AG04450 (cell line): ENCODE data around the gene SLC19A1. TPM values are rescaled to one million over a fixed set of nuclear protein-coding genes. Genes with fewer than 3 reads are reported as not detected.

Experiments used
- CTCF ChIA-PET: fragments of 300-600, 350-600 bp; formaldehyde crosslinking; extraction: SDS; loops from one replicate; lab custom pipeline; 2022; ENCODE audit warnings: antibody characterized with exemption, inconsistent platforms; lab: Charles Lee
- POLR2A ChIA-PET: fragments of 350-600 bp; formaldehyde crosslinking; extraction: SDS; loops from one replicate; lab custom pipeline; 2021; ENCODE audit warnings: antibody characterized with exemption, inconsistent platforms; lab: Yijun Ruan, JAX
- DNase-seq: peaks from one replicate; pipeline ENCODE4 v3.0.0-alpha.2; 2011; ENCODE audit warnings: low read depth, low spot score
- H3K27ac ChIP-seq: one replicate; pipeline ENCODE4 v1.5.1; 2012; ENCODE audit warnings: low read depth, low read length, control low read depth
- H3K27me3 ChIP-seq: one replicate; pipeline ENCODE4 v1.6.0; 2012; ENCODE audit warnings: low read length; ENCODE audit not compliant: control insufficient read depth, insufficient read depth
- H3K4me3 ChIP-seq: 2 replicates; pipeline ENCODE4 v1.5.1; 2011; ENCODE audit warnings: mild to moderate bottlenecking, low read depth, low read length, control low read depth
- H3K9me3 ChIP-seq: 2 replicates; pipeline ENCODE4 v1.5.1; 2012; ENCODE audit warnings: low read length; ENCODE audit not compliant: control insufficient read depth, insufficient read depth
- polyA plus RNA-seq: library from polyadenylated mRNA; depleted of rRNA; stranded (reverse); fragments of >200 nt; gene quantifications from 2 replicates; pipeline ENCODE4 v1.2.3, GENCODE V29; 2011
- TF ChIP-seq, protein P1 (sequence below): IDR thresholded peaks from 2 replicates; pipeline ENCODE4 v1.5.1; 2011; ENCODE audit warnings: low read depth, low read length, control low read depth, inconsistent platforms

SLC19A1 gene
- polyA plus RNA-seq, 1 experiment = 4.4 TPM

DNA sequence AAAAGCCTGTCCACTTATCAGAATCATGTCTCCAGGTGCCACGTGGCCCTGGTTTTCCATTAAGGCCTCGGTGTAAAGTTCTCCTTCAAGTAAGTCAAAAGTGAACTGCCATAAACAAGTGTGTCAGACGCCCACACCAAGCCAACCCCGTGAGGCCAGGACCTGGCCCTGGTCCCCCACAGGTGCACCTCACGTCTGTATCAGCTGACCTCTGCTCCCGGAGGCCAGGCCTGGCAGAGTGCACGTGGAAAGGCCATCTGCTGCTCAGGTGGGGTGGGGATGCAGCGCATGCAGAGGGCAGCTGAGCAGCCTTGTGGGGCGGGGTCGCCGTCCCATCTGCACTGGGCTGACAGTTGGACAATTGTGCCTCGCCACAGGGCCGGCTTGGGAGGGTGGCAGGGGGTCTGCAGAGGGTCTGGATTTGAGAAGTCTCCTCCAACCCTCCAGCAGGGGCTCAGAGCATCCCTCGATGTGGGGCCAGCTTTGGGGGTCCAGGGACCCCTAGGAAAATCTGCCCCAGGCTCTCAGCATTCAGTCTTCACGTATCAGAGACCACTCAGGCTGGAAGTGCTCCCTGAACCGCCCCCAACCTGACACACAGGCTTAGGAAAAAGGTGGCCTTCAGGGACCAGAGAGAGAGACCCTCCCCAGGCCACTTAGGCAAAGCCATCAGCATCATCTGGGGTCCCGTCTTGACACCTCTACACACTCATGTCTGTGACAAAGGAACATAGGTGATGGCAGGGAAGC lies 3.0 kb downstream of the SLC19A1 start:
- CTCF ChIA-PET = no interaction called here
- POLR2A ChIA-PET = no interaction called here
- TF ChIP-seq, protein P1, sequence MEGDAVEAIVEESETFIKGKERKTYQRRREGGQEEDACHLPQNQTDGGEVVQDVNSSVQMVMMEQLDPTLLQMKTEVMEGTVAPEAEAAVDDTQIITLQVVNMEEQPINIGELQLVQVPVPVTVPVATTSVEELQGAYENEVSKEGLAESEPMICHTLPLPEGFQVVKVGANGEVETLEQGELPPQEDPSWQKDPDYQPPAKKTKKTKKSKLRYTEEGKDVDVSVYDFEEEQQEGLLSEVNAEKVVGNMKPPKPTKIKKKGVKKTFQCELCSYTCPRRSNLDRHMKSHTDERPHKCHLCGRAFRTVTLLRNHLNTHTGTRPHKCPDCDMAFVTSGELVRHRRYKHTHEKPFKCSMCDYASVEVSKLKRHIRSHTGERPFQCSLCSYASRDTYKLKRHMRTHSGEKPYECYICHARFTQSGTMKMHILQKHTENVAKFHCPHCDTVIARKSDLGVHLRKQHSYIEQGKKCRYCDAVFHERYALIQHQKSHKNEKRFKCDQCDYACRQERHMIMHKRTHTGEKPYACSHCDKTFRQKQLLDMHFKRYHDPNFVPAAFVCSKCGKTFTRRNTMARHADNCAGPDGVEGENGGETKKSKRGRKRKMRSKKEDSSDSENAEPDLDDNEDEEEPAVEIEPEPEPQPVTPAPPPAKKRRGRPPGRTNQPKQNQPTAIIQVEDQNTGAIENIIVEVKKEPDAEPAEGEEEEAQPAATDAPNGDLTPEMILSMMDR = no peak

DNA sequence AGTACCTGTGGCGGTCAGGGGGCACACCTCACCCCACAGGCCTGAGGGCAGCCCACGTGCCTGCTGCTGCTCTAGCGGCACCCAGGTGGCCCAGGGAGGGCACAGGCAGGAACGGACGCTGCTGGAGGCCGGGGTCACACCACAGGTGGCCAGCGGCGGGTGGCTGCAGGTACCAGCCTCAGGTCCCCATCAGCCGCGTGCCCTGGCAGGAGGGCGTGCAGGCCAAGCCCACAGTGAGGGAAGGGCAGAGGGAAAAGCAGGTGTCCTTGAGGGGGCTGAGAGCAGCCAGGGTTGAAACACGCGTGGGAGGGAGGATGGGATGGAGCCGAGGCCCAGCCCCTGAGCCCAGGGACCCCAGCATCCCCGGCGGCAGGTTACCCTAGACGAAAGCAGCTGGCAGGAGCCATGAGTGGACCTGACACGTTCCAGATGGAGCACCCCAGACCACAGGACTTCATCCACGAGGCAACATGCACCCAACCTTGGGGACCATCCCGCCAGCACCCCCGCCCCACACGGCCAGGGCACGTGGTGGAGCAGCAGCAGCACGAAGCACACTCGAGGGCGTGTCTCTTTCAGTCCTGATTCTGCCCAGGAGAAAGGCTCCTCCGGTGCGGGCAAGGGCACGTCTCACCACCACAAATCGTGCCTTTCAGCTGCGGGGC lies 3.7 kb downstream of the SLC19A1 start:
- Histone ChIP-seq H3K9me3 (no peaks in the 10 kb centered on the region; the same call in 1 of the 2 replicates), H3K27me3 (no peaks in the 10 kb centered on the region), H3K4me3 (no peak overlapping the region), H3K27ac (no peak overlapping the region)
- TF ChIP-seq, protein P1 = no peak
- ChIA-PET CTCF (no interaction called here), POLR2A (no interaction called here)
- no peak for DNase-seq

More for the DNA sequence above, 3.0 kb downstream of the SLC19A1 start:
- no peaks in the 10 kb centered on the region; the same call in 1 of the 2 replicates for H3K9me3 ChIP-seq
- no peak overlapping the region for H3K4me3 ChIP-seq
- DNase-seq = no peak
- H3K27me3 ChIP-seq = peaks cover 2% of the 10 kb centered on the region
- H3K27ac ChIP-seq = no peak overlapping the region

DNA sequence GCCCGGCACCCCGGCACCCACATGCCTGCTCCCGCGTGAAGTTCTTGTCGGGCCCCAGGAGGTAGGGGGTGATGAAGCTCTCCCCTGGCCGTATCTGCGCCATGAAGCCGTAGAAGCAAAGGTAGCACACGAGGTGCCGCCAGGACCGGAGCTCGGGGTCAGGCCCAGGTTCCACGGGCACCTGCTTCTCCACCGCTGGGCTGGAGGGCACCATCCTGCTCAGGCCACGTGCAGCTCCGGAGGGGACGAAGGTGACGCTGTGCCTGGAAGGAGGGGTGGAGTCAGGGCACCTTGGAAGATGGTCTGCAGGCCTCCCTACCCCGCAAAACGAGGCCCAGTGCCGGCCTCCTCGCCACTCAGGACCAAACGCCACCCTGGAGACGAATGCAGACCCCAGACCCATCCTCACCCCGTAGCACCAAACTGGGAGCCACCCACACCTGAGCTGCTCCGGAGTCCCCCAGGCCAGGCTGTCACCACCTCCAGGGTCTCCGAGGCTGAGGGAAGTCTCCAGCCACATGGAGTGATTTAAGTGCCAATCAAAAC lies 4.4 kb downstream of the SLC19A1 start:
- no peak overlapping the region for H3K4me3 ChIP-seq
- no peak overlapping the region for H3K27ac ChIP-seq
- no peaks in the 10 kb centered on the region; the same call in 1 of the 2 replicates for H3K9me3 ChIP-seq
- ChIA-PET POLR2A (no interaction called here), CTCF (interaction anchor here (0.6 kb wide), 1 partner anchor 18 kb away, joined by 3 read pairs; no protein-coding TSS in a partner anchor)
- TF ChIP-seq, protein P1 = no peak
- DNase-seq = no peak
- no peaks in the 10 kb centered on the region for H3K27me3 ChIP-seq

DNA sequence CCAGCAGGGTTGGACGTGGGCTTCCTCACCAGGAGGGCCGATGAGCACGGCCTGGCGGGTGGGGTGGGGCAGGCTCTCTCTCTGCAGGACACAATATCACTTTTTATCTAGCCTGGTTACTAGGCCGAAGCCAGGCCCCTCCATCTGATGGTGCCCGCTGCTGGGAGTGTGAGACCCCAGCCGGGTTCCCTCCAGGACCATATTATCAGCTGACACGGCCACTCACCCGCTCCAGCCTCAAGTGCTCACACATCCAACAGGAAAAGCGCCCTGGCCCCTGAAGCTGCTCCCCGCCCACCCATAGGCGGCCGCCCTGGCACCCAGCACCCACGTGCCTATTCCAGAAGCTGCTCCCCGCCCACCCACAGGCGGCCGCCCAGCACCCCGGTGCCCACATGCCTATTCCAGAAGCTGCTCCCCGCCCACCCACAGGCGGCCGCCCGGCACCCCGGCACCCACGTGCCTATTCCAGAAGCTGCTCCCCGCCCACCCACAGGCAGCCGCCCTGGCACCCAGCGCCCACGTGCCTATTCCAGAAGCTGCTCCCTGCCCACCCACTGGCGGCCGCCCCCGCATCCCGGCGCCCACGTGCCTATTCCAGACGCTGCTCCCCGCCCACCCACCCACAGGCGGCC lies 5.0 kb downstream of the SLC19A1 start:
- TF ChIP-seq, protein P1 = no peak
- Histone ChIP-seq H3K9me3 (no peaks in the 10 kb centered on the region; the same call in 1 of the 2 replicates), H3K4me3 (no peak overlapping the region), H3K27me3 (no peaks in the 10 kb centered on the region), H3K27ac (no peak overlapping the region)
- CTCF ChIA-PET = interaction anchor here (0.6 kb wide), 1 partner anchor 19 kb away, joined by 3 read pairs; no protein-coding TSS in a partner anchor
- POLR2A ChIA-PET = no interaction called here
- DNase-seq = no peak
